Tibial artery (tissue), 4 donors: ENCODE results near the gene FAM83F.
"Not testable (repeated sequence)": the region's sequence is repeated elsewhere in the genome, so short reads cannot be mapped to it uniquely, and the experiment has no call there.

ENCODE experiments used
- DNase-seq, 2 donors: peaks; one replicate each; pipeline ENCODE4 v3.0.0-alpha.2; 2019
- H3K27ac ChIP-seq, 2 donors: fragments of 200-600 bp; sonication (generic) in 1 of 2; 1 replicate in 1 of 2; 2 replicates in 1 of 2; pipeline ENCODE4 v1.5.1; 2018 to 2019; ENCODE audit warnings: mild to moderate bottlenecking in 1 of 2
- H3K27me3 ChIP-seq, 2 donors: fragments of 200-600 bp; sonication (generic) in 1 of 2; one replicate each; pipeline versions ENCODE4 v1.5.1 to v1.6.0; 2016 to 2019
- H3K36me3 ChIP-seq, 3 donors: fragments of 200-600 bp; sonication (generic) in 2 of 3; one replicate each; pipeline ENCODE4 v1.5.1; 2016 to 2019; ENCODE audit warnings: mild to moderate bottlenecking in 2 of 3
- H3K4me1 ChIP-seq, 4 donors: fragments of 200-600 bp; sonication (generic) in 2 of 4; 1 replicate in 3 of 4; 2 replicates in 1 of 4; pipeline ENCODE4 v1.5.1; 2016 to 2019
- H3K4me3 ChIP-seq, 2 donors: fragments of 200-600 bp; sonication (generic) in 1 of 2; 1 replicate in 1 of 2; 2 replicates in 1 of 2; pipeline ENCODE4 v1.5.1; 2018 to 2019; ENCODE audit warnings: mild to moderate bottlenecking in 2 of 2
- H3K9me3 ChIP-seq, 3 donors: fragments of 200-600 bp; sonication (generic) in 1 of 3; one replicate each; pipeline ENCODE4 v1.5.1; 2016 to 2019
- intact Hi-C: fragments of 100-400 bp; cut with DNase I; formaldehyde crosslinking; loops from one replicate; pipeline ENCODE4 v1.15.0; 2023; ENCODE audit warnings: low total_unique reads
- TF ChIP-seq, protein P1 (sequence below), 2 experiments: fragments of 200-600 bp in 1 of 2; fragments of 450-650 bp in 1 of 2; IDR thresholded peaks; one replicate each; pipeline ENCODE4 v1.5.1; 2017 to 2019; ENCODE audit warnings: antibody characterized with exemption in 2 of 2, mild to moderate bottlenecking in 1 of 2, moderate library complexity in 1 of 2

FAM83F gene

DNA sequence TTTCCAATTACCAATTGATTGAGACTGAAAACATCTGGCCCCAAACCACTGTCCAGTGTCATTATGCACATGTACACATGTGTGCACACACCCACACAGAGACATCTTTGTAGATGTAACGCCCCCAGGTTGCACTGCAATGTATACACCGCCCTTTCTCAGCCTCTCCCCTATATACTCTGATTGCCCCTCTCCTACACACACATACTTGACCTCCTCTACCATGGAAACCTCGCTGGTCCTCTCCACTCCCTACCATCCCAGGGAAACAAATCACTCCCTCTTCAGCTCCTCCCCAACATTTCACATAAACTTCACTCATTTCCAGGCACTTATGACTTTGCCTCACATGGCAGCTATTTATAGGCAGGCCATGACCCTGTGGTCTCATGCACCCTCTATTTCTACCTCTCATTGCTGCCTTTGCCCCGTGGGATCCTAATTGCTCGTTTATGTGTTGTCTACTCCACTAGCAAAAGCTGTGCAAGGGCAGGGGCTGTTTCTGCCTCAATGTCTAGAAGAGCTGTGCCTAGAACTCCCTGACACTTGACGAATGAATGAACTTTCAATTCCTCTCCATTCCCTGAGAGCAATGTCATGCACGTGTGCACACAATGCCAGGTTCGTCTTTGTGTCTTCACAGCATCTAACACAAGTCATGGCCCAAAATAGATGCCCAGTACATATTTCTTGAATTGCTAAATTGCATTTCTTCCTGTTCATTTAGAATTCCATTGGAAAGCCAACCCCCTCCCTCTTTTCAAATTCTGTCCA, 44.6 kb upstream of the FAM83F start:
- TF ChIP-seq, protein P1, sequence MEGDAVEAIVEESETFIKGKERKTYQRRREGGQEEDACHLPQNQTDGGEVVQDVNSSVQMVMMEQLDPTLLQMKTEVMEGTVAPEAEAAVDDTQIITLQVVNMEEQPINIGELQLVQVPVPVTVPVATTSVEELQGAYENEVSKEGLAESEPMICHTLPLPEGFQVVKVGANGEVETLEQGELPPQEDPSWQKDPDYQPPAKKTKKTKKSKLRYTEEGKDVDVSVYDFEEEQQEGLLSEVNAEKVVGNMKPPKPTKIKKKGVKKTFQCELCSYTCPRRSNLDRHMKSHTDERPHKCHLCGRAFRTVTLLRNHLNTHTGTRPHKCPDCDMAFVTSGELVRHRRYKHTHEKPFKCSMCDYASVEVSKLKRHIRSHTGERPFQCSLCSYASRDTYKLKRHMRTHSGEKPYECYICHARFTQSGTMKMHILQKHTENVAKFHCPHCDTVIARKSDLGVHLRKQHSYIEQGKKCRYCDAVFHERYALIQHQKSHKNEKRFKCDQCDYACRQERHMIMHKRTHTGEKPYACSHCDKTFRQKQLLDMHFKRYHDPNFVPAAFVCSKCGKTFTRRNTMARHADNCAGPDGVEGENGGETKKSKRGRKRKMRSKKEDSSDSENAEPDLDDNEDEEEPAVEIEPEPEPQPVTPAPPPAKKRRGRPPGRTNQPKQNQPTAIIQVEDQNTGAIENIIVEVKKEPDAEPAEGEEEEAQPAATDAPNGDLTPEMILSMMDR (IDR thresholded peaks at IDR 0.05), result no peak
- Histone ChIP-seq H3K27ac (no peak overlapping the region), H3K4me3 (no peak overlapping the region), H3K27me3 (peaks cover 0 to 28% of the 10 kb centered on the region in 2 donors), H3K36me3 (no peaks in the 10 kb centered on the region), H3K4me1 (no peaks in the 10 kb centered on the region), H3K9me3 (no peaks in the 10 kb centered on the region)
- intact Hi-C loops, result no loop called here
- no peak for DNase-seq

DNA sequence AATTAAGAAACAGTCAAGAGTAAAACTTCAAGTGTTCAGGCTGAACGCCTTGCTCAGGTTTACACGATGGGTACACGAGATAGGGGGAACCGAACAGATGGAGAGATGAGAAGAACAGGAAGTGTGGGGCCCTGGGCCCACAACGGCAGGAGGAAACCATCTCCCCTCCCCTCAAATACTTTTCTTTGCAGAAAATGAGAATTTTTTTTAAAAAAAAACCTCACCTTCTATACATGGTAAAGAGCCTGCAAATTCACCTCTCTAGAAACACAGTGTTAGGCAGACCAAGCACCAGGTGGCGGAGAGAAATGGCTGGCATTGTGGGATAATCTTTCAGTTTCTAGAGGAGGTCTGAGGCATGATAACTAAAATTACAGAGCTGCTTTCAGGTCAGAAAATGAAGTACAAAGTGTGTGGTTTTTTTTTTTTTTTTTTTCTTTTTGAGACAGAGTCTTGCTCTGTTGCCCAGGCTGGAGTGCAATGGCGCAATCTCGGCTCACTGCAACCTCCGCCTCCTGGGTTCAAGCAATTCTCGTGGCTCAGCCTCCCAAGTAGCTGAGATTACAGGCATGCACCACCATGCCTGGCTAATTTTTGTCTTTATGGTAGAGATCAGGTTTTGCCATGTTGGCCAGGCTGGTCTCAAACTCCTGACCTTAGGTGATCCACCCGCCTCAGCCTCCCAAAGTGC, 43.0 kb upstream of the FAM83F start:
- H3K4me1 ChIP-seq, H3K27ac ChIP-seq, intact Hi-C loops: not testable (repeated sequence)

DNA sequence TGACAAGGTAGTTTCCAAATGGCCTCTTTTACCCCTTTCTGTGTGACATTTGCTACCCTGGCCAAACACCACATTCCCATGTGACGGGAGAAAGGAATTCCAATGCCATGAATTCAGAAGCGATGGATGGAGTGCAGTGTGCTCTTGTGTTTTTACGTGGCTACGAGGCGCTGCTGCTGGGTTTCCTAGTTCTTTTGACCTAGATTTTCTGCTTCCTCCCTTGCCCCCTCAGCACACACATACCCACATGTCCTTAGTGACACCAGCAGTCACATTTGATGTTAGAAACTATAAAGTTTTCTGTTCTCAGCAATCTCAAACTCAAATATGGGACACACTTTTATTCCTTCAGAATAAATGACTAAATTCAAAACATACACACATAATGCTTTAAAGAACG, 42.4 kb upstream of the FAM83F start:
- Histone ChIP-seq H3K36me3 (no peaks in the 10 kb centered on the region), H3K27me3 (peaks cover 0 to 18% of the 10 kb centered on the region in 2 donors), H3K4me1 (no peaks in the 10 kb centered on the region), H3K27ac (no peak overlapping the region), H3K4me3 (no peak overlapping the region), H3K9me3 (no peaks in the 10 kb centered on the region)
- intact Hi-C loops, result no loop called here
- TF ChIP-seq, protein P1 (IDR thresholded peaks at IDR 0.05), result no peak
- no peak for DNase-seq

More for the DNA sequence above, 43.0 kb upstream of the FAM83F start:
- not testable (repeated sequence) for DNase-seq, H3K9me3 ChIP-seq, H3K36me3 ChIP-seq, H3K4me3 ChIP-seq
- H3K27me3 ChIP-seq, result peaks cover 0 to 24% of the 10 kb centered on the region in 2 donors

DNA sequence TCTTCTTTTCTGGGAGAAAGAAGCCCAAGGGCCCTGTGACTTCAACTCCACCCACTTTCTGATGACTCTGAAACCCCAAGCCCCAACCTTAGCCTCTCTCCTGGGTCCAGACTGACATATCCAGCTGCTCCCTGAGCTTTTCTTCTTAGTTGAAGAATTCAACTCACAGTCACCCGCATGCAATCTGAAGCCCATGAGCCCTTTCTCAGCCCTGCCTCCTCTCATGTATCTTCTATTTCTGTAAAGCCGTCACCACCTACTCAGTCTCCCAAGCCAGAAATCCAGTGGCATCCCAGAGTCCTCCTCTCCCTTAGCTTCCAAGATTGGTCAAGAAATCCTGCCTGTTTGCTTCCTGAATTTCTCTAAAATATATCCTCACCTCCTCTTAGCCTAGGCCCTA, 41.7 kb upstream of the FAM83F start:
- H3K4me1 ChIP-seq, result no peaks in the 10 kb centered on the region
- peaks cover 0 to 21% of the 10 kb centered on the region in 2 donors for H3K27me3 ChIP-seq
- no peaks in the 10 kb centered on the region for H3K9me3 ChIP-seq
- H3K27ac ChIP-seq, result no peak overlapping the region
- intact Hi-C loops, result no loop called here
- no peak overlapping the region for H3K4me3 ChIP-seq
- TF ChIP-seq, protein P1 (IDR thresholded peaks at IDR 0.05), result no peak
- DNase-seq, result no peak
- no peaks in the 10 kb centered on the region for H3K36me3 ChIP-seq

DNA sequence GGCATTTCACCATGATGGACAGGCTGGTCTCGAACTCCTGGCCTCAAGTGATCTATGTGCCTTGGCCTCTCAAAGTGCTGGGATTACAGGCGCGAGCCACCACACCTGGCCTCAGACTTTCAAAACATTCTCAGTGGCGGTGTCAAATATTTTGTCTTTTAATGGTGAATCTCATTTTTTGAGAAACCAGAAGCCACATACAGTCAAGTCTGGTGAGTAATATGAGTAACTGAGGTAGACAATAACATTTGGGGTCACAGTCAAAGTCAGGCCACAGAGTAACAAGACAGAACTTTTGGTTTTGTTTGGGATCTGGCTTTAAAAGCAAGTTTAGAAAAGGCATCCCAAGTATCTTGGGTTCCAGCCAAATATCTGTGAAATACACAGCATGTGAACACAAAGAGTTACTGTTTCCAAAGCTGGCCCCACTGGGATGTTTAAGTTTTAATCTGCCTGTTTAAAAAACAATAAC, 40.1 kb upstream of the FAM83F start:
- no peak for DNase-seq
- H3K27ac ChIP-seq, result no peak overlapping the region
- peaks cover 0 to 27% of the 10 kb centered on the region in 2 donors for H3K27me3 ChIP-seq
- H3K36me3 ChIP-seq, result no peaks in the 10 kb centered on the region
- TF ChIP-seq, protein P1 (IDR thresholded peaks at IDR 0.05), result no peak
- intact Hi-C loops, result no loop called here
- no peaks in the 10 kb centered on the region for H3K9me3 ChIP-seq
- no peaks in the 10 kb centered on the region for H3K4me1 ChIP-seq
- H3K4me3 ChIP-seq, result no peak overlapping the region

DNA sequence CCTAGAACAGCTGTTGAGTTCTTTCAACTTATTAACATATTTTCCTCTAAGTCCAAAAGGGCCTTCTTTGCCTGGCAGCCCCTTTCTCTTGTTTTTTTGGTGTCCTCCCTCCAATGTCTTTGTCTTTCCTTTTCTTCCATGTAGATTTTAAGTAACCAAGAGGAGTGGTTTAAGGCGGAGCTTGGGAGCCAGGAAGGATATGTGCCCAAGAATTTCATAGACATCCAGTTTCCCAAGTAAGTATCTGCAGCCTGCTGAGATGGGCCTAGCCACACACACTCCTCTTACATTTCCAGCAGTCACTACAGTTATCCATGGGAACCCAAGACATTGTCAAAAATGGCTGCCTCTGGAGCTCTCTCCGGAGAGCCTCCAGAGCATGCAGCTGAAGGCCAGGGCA, 39.1 kb upstream of the FAM83F start:
- no peak for DNase-seq
- Histone ChIP-seq H3K36me3 (no peaks in the 10 kb centered on the region), H3K4me1 (no peaks in the 10 kb centered on the region), H3K9me3 (no peaks in the 10 kb centered on the region), H3K27ac (no peak overlapping the region), H3K27me3 (peaks cover 0 to 28% of the 10 kb centered on the region in 2 donors), H3K4me3 (no peak overlapping the region)
- intact Hi-C loops, result no loop called here
- TF ChIP-seq, protein P1 (IDR thresholded peaks at IDR 0.05), result no peak
